OCI-LY7 (cell line): Measurements from ENCODE around the gene RNF150.

Source experiments
- EZH2phosphoT487 ChIP-seq: fragments of 200-600 bp; sonication (generic); IDR thresholded peaks from 2 replicates; pipeline ENCODE4 v1.6.1; 2018; ENCODE audit warnings: low read depth, borderline replicate concordance, mild to moderate bottlenecking, mixed run types, antibody characterized with exemption, low read length, moderate library complexity, mixed read lengths
- TF ChIP-seq, protein P1 (sequence below): fragments of 200-600 bp; sonication (generic); conservative IDR thresholded peaks from 2 replicates; pipeline ENCODE4 v1.5.1; 2014; ENCODE audit warnings: mild to moderate bottlenecking, antibody characterized with exemption, low read length, moderate library complexity, mixed read lengths

DNA sequence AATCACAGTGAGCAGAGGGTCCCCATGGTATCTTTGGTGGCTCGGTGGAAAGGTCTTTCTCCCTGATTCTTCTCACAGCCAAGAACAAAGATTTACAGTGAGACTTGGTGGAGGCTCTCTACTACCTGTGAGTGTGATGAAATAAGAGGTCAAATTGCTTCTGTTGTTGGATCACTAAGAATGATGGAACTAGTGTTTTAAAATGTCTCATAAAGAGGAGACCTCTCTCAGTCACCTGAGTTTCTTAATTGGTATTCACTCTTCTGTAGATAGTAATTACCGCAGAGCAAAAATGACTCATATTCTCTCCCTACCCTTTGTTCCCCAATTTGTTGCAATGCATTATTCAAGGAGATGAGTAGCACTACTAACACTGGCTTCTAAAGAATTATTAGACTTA, 276.2 kb downstream of the RNF150 start:
- TF ChIP-seq, protein P1, sequence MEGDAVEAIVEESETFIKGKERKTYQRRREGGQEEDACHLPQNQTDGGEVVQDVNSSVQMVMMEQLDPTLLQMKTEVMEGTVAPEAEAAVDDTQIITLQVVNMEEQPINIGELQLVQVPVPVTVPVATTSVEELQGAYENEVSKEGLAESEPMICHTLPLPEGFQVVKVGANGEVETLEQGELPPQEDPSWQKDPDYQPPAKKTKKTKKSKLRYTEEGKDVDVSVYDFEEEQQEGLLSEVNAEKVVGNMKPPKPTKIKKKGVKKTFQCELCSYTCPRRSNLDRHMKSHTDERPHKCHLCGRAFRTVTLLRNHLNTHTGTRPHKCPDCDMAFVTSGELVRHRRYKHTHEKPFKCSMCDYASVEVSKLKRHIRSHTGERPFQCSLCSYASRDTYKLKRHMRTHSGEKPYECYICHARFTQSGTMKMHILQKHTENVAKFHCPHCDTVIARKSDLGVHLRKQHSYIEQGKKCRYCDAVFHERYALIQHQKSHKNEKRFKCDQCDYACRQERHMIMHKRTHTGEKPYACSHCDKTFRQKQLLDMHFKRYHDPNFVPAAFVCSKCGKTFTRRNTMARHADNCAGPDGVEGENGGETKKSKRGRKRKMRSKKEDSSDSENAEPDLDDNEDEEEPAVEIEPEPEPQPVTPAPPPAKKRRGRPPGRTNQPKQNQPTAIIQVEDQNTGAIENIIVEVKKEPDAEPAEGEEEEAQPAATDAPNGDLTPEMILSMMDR = no peak
- TF ChIP-seq EZH2phosphoT487 = no peak
